ENCODE measurements around the gene ARRB1. TPM values are rescaled to one million over a fixed set of nuclear protein-coding genes. Genes with fewer than 3 reads are reported as not detected.

ARRB1 gene
- total and polyA plus RNA-seq, 9 of the 15 experiments (the other 6 are each of a cell fraction or from before 2014, with no cell fraction given), result 6.6 to 45.4 (median 28.5) TPM

- POLR2A ChIA-PET, result no interaction called here
- Histone ChIP-seq H3K27me3 (ENCODE audit: control insufficient read depth in 2 of 2, insufficient read depth in 2 of 2, low read length in 2 of 2) (peaks cover 11 to 29% of the 10 kb centered on the region in 2 experiments; a peak in 4 of 5 replicates), H4K20me1 (replicated peaks; ENCODE audit: control insufficient read depth, insufficient read depth, low read length) (peaks cover 4% of the 10 kb centered on the region; the same call in 1 of the 2 replicates), H3K9ac (ENCODE audit: insufficient read depth in 1 of 2, low read depth in 2 of 2, low read length in 2 of 2) (no peak overlapping the region), H3K4me2 (ENCODE audit: insufficient read depth, low read length) (no peak overlapping the region), H3K9me3 (replicated peaks; ENCODE audit: control insufficient read depth, insufficient read depth, low read depth, low read length) (no peaks in the 10 kb centered on the region), H3K36me3 (ENCODE audit: control insufficient read depth, insufficient read depth, low read length) (no peaks in the 10 kb centered on the region), H3K79me2 (ENCODE audit: control insufficient read depth, insufficient read depth, low read length) (no peaks in the 10 kb centered on the region), H3K4me1 (replicated peaks in 1 of 2; ENCODE audit: control insufficient read depth in 2 of 2, insufficient read depth in 2 of 2, low read length in 2 of 2) (no peaks in the 10 kb centered on the region), H3K4me3 (no peak overlapping the region), H3K9me1 (ENCODE audit: control insufficient read depth, insufficient read depth, low read length) (no peaks in the 10 kb centered on the region), H3K27ac (ENCODE audit: extremely low read depth, low read depth, low read length) (no peak overlapping the region), H2AFZ (ENCODE audit: low read depth, low read length) (no peak overlapping the region)
- no TSS peak for BruUV-seq (replicated peaks)
- in situ Hi-C loops (cut with MboI), result no loop called here
- CTCF ChIA-PET (ENCODE audit: low intra/inter-chr PET ratio), result no interaction called here
- TF ChIP-seq NFIC (IDR thresholded peaks at IDR 0.05), result peak; percentile 91
- no peak for TF ChIP-seq RERE (CRISPR knock-in tag; IDR thresholded peaks at IDR 0.05; ENCODE audit: borderline replicate concordance)
- no peak for TF ChIP-seq IRF9 (tag; IDR thresholded peaks at IDR 0.05)
- TF ChIP-seq HSF4 (CRISPR knock-in tag; IDR thresholded peaks at IDR 0.05; ENCODE audit: borderline replicate concordance), result no peak
- ATAC-seq (no peak), DNase-seq (ENCODE audit: extremely low read depth in 1 of 4, low spot score in 3 of 4) (peak in 1 of 4 experiments; percentile 28), FAIRE-seq (no peak)
- intact Hi-C loops (cut with micrococcal nuclease), result no loop called here
- 0% methylated on average over 2 of the region's 2 CpGs for WGBS (ENCODE audit: insufficient coverage, low coverage, missing lambda C conversion rate)
These were observed 131.6 kb downstream of the ARRB1 start for GRCh38 chr11:75219869-75220268.
